ENCODE results near the gene SLC25A21. TPM values are rescaled to one million over a fixed set of nuclear protein-coding genes. Genes with fewer than 3 reads are reported as not detected.

The SLC25A21 gene
- polyA plus RNA-seq, 1 experiment, result 1.5 TPM

GRCh38 chr14:36675581-36675980 is 496.8 kb downstream of the SLC25A21 start:
- Histone ChIP-seq H3K4me3 (ENCODE audit: low read depth, low read length) (no peak overlapping the region), H3K27ac (ENCODE audit: low read depth, low read length) (no peak overlapping the region), H3K27me3 (ENCODE audit: control insufficient read depth, insufficient read depth, low read length) (no peaks in the 10 kb centered on the region), H3K9me3 (ENCODE audit: control insufficient read depth, insufficient read depth, low read length) (no peaks in the 10 kb centered on the region)
- ChIA-PET POLR2A (no interaction called here), CTCF (interaction anchor here (0.6 kb wide), 1 partner anchor 122 kb away, joined by 4 read pairs; no protein-coding TSS in a partner anchor)
- DNase-seq (ENCODE audit: low read depth, low spot score), result no peak
- TF ChIP-seq, protein P1, sequence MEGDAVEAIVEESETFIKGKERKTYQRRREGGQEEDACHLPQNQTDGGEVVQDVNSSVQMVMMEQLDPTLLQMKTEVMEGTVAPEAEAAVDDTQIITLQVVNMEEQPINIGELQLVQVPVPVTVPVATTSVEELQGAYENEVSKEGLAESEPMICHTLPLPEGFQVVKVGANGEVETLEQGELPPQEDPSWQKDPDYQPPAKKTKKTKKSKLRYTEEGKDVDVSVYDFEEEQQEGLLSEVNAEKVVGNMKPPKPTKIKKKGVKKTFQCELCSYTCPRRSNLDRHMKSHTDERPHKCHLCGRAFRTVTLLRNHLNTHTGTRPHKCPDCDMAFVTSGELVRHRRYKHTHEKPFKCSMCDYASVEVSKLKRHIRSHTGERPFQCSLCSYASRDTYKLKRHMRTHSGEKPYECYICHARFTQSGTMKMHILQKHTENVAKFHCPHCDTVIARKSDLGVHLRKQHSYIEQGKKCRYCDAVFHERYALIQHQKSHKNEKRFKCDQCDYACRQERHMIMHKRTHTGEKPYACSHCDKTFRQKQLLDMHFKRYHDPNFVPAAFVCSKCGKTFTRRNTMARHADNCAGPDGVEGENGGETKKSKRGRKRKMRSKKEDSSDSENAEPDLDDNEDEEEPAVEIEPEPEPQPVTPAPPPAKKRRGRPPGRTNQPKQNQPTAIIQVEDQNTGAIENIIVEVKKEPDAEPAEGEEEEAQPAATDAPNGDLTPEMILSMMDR (IDR thresholded peaks at IDR 0.05; ENCODE audit: low read depth, low read length), result no peak

DNA sequence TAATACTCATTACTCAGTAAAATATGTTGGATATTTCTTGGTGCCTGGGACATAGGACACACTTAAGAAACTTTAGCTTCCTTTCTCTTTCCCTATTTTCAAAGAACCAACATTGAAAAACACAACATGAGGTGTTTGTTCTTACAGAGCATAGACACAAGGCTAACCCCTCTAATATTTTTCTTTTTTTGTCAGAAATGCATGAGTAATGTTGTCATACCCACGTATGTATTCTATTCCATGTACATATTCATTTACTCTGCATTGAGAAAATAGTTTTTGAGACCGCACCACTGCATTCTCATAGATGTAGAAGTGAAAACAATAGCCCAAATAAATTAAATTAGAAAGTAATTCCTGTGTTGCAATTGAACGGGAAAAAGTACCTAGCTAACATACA is 497.7 kb downstream of the SLC25A21 start:
- TF ChIP-seq, protein P1 (IDR thresholded peaks at IDR 0.05; ENCODE audit: low read depth, low read length), result no peak
- CTCF ChIA-PET, result no interaction called here
- H3K4me3 ChIP-seq (ENCODE audit: low read depth, low read length), result no peak overlapping the region

GRCh38 chr14:36672095-36672494 is 500.3 kb downstream of the SLC25A21 start:
- H3K4me3 ChIP-seq (ENCODE audit: low read depth, low read length), result no peak overlapping the region
- POLR2A ChIA-PET, result no interaction called here
- H3K9me3 ChIP-seq (ENCODE audit: control insufficient read depth, insufficient read depth, low read length), result no peaks in the 10 kb centered on the region
- no peak for DNase-seq (ENCODE audit: low read depth, low spot score)
- CTCF ChIA-PET, result no interaction called here
- TF ChIP-seq, protein P1 (IDR thresholded peaks at IDR 0.05; ENCODE audit: low read depth, low read length), result no peak
- no peak overlapping the region for H3K27ac ChIP-seq (ENCODE audit: low read depth, low read length)
- peaks cover 7% of the 10 kb centered on the region for H3K27me3 ChIP-seq (ENCODE audit: control insufficient read depth, insufficient read depth, low read length)

More for the DNA sequence above, 497.7 kb downstream of the SLC25A21 start:
- no peak for DNase-seq (ENCODE audit: low read depth, low spot score)
- Histone ChIP-seq H3K27ac (ENCODE audit: low read depth, low read length) (no peak overlapping the region), H3K27me3 (ENCODE audit: control insufficient read depth, insufficient read depth, low read length) (no peaks in the 10 kb centered on the region), H3K9me3 (ENCODE audit: control insufficient read depth, insufficient read depth, low read length) (no peaks in the 10 kb centered on the region)
- POLR2A ChIA-PET, result no interaction called here

DNA sequence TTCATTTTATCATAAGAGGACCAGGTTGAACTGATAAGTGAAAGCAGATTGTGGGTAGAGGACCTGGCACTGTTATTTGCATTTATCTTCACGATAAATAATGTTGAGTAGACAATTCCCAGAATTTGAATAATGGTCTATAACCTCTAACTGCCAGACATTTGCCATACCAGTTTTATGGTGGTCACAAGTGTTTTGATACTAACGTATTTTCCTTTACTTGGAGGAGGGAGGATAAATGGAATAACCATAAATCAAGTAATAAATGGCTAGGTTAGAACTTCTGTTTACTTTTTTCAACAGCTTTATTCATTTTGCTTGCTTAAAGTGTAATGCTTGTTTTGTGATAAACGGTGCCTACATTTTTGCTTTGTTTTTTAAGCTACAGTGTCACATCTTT is 501.3 kb downstream of the SLC25A21 start:
- no peak overlapping the region for H3K27ac ChIP-seq (ENCODE audit: low read depth, low read length)
- POLR2A ChIA-PET, result no interaction called here
- no peak for DNase-seq (ENCODE audit: low read depth, low spot score)
- peaks cover 4% of the 10 kb centered on the region; the same call in 1 of the 2 replicates for H3K9me3 ChIP-seq (ENCODE audit: control insufficient read depth, insufficient read depth, low read length)
- H3K4me3 ChIP-seq (ENCODE audit: low read depth, low read length), result no peak overlapping the region
- TF ChIP-seq, protein P1 (IDR thresholded peaks at IDR 0.05; ENCODE audit: low read depth, low read length), result no peak
- peaks cover 16% of the 10 kb centered on the region for H3K27me3 ChIP-seq (ENCODE audit: control insufficient read depth, insufficient read depth, low read length)
- CTCF ChIA-PET, result no interaction called here

DNA sequence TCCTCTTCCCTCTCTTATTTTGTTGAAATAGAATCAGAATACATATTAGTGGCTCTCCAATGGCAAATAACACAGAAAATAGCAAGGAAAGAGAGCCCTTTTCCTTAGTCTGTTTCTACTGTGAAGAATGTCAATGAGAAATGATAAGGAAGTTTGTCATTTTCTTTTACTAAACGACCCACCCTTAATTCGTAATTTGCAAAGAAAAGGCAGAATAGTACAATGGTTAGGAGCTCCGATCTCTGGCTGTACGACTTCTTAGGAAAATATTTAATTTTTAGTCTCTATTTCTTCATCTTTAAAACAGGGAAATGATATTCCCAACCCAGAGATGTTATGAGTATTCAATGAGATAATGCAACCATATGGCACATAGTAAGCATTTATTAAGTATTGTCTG is 504.7 kb downstream of the SLC25A21 start:
- H3K4me3 ChIP-seq (ENCODE audit: low read depth, low read length), result no peak overlapping the region
- TF ChIP-seq, protein P1 (IDR thresholded peaks at IDR 0.05; ENCODE audit: low read depth, low read length), result no peak
- peaks cover 12% of the 10 kb centered on the region for H3K9me3 ChIP-seq (ENCODE audit: control insufficient read depth, insufficient read depth, low read length)
- CTCF ChIA-PET, result interaction anchor here (0.5 to 1.4 kb wide), 3 partner anchors 12 to 531 kb away, joined by 3 to 5 read pairs (median 3); no protein-coding TSS in a partner anchor
- H3K27ac ChIP-seq (ENCODE audit: low read depth, low read length), result no peak overlapping the region
- peaks cover 50% of the 10 kb centered on the region for H3K27me3 ChIP-seq (ENCODE audit: control insufficient read depth, insufficient read depth, low read length)
- POLR2A ChIA-PET, result no interaction called here
- no peak for DNase-seq (ENCODE audit: low read depth, low spot score)
